ENCODE results near the gene TMEM185A.
"Not testable (repeated sequence)": the region's sequence is repeated elsewhere in the genome, so short reads cannot be mapped to it uniquely, and the experiment has no call there.

The TMEM185A gene

DNA sequence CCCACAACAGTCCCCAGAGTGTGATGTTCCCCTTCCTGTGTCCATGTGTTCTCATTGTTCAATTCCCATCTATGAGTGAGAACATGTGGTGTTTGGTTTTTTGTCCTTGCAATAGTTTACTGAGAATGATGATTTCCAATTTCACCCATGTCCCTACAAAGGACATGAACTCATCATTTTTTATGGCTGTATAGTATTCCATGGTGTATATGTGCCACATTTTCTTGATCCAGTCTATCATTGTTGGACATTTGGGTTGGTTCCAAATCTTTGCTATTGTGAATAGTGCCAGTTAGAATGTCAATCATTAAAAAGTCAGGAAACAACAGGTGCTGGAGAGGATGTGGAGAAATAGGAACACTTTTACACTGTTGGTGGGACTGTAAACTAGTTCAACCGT, 11.9 kb downstream of the TMEM185A start:
- DNase-seq, result not testable (repeated sequence)

DNA sequence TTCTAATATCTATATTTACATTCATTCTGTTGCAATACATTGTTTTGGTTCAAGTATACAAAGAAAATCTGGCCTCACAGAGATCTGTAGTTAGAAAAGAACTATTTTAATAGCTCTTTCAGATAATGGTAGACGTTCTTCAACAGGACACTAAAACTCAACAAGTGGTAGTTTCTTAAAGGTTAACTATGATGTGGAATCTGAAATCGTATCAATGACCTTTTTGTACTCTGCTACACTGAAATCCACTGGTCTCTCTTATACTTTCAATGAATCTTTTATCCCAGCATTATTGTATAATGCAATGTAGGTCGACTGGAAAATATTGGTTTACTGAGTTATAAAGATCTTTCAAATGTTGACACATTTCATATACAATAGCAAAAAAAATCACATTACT, 12.7 kb downstream of the TMEM185A start:
- DNase-seq, result no peak

GRCh38 chrX:149611623-149612175, 19.9 kb downstream of the TMEM185A start:
- DNase-seq, result no peak

- DNase-seq, result no peak
Observed at GRCh38 chrX:149610511-149610910, 21.1 kb downstream of the TMEM185A start.

DNA sequence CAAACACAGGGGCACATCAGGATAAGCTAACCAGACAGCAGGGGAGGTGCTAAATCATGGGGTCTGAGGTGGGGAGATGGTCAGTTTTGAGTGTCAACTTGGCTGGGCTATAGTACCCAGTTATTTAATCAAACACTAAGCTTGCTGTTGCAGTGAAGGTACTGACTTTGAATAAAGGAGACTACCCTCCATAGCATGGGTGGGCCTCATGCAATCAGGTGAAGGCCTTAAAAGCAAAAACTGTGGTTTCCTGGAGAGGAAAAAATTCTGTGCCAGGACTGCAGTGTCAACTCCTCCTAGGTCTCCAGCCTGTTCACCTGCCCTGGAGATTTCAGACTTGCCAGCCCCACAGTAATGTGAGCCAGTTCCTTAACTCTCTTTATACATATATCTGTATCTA, 23.9 kb downstream of the TMEM185A start:
- DNase-seq, result no peak

DNA sequence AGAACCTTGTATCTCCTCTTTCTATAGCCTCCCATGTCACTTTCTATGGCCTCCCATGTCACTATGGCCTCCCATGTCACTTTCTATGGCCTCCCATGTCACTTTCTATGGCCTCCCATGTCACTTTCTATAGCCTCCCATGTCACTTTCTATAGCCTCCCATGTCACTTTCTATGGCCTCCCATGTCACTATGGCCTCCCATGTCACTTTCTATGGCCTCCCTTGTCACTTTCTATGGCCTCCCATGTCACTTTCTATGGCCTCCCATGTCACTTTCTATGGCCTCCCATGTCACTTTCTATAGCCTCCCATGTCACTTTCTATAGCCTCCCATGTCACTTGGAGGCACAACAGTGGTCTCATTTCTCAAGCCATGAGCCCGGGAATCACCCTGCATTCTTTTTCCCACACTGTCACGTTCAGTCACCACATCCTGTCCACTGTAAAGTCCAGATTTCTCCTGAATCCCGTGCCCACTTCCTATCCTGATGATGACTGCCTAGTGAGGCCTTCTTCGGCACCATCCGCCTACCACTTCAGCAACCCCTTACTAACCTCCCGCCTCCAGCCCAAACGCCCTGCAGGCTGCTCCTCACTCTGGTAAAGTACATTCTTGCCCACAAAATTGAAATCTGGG, 26.2 kb downstream of the TMEM185A start:
- not testable (repeated sequence) for DNase-seq

GRCh38 chrX:149598603-149599002, 33.0 kb downstream of the TMEM185A start:
- DNase-seq, result not testable (repeated sequence)

GRCh38 chrX:149595943-149596342, 35.6 kb downstream of the TMEM185A start:
- DNase-seq, result not testable (repeated sequence)

GRCh38 chrX:149595214-149595613, 36.4 kb downstream of the TMEM185A start, which contains the start of gene HSFX2:
HSFX2 (minus strand) TSS chrX:149595314; CDS start chrX:149594700, 614 bp downstream.
- not testable (repeated sequence) for DNase-seq

GRCh38 chrX:149590993-149591392, 40.6 kb downstream of the TMEM185A start:
- not testable (repeated sequence) for DNase-seq

DNA sequence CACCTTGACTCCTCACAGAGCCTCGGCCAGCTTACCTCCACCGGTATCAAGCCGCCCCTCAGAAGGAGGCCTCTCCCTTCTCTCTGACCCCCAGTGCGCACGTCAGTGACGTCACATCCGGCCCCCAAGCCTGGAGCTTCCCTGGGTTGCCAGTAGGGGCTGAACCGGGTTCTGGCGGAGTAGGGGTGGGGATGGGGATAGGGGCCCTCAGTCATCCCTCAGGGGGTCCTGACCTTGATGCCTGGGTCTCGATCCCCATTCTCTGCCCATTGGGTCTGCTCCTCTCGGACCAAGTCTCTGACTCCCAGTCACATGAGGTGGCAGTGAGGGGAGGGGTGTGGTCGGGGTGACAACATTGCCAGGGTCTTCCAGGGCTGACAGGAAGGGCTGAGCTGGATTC, 44.2 kb downstream of the TMEM185A start, which contains the start of gene MAGEA9B:
MAGEA9B (minus strand) TSS at position 101 of the 400 bp plus-strand sequence. CDS start 4,280 bp downstream, outside the sequence.
- DNase-seq, result not testable (repeated sequence)

GRCh38 chrX:149585631-149586030, 46.0 kb downstream of the TMEM185A start:
- not testable (repeated sequence) for DNase-seq

- not testable (repeated sequence) for DNase-seq
Observed at GRCh38 chrX:149573456-149573855, 58.1 kb downstream of the TMEM185A start.

- no peak for DNase-seq
Observed at GRCh38 chrX:149572743-149573142, 58.8 kb downstream of the TMEM185A start.

GRCh38 chrX:149571770-149572169, 59.8 kb downstream of the TMEM185A start:
- no peak for DNase-seq

GRCh38 chrX:149570668-149571067, 60.9 kb downstream of the TMEM185A start:
- DNase-seq, result no peak

DNA sequence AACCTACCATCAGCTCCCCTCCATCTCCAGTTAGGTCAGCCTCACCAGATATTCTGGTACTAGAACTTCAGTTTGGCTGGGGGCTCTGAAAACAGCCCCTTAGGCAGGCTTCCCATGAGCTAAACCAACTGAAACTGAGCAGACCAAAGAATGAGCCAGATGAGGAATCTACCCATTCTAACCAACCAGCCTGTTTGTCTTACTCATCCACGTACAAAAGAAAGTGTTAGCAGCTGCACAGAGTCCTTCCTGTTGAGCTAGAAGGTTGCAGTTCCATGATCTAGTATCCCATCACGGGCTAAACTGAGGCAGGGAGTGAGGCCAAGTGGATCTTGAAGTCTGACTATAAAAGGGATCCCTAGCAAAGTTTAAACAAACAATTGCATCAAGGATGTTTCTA, 61.8 kb downstream of the TMEM185A start:
- DNase-seq, result no peak

DNA sequence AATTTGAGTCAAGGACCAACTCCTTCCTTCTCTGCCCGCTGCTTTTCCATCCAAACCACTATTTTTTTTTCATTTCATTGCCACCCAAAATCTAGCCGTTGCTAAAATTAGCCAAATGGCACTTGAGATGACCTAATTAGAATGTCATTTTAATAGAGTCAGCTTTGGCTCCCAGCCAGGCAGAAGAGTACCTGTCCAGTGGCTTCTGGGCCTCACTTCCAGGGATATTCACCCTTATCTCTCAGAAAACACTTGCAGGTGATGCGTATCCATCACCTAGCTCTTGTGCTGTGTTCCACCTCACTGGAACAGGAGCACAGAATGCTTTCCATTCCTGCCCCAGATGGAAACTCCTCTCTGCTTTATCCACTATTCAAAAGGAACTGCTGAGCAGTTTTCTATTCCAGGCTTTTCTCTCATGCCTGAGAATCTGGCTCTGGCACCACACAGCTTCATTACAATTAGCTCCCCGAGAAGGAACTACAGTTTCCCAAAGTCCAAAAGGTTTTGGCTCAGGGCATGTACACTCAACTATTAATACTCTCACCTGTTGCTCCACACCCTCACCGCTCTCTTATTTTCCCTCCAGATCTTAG, 62.8 kb downstream of the TMEM185A start:
- DNase-seq, result no peak

DNA sequence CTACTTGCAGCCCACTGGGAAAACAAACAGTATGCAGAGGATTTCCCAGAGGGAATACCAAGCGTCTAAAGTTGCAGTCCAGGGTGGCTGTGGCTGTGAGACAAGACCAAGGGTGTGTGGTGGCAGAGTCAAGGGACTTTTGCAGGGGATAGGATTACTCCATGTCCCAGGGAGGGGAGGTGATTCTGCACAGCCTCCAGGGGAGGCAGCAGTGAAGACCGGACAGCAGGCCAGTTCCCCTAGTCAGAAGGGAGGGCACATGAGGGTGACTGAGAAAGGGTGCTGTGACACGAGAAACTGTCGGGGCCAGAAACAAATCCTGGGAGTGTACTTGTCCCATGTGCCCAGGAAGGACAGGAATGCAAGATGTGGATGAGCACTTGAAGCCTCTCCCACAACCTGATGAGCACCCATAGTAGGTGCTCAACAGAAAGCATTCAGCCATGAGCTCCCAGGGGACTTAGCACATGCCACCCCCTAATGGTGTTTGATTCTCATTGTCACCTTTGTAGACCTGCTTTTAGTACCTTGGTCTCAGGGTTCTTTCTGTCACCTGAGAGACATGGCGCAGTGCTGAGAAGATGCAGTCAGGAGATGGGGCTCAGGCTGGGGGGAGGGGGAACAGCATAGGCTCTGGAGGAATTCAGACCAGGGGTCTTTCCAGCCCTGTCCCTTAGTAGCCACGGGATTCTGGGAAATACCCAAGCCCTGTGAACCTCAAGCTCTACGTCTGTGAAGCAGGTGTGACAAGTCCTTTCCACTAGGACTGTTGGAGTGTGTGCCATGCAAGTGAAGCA, 63.8 kb downstream of the TMEM185A start:
- DNase-seq, result no peak

DNA sequence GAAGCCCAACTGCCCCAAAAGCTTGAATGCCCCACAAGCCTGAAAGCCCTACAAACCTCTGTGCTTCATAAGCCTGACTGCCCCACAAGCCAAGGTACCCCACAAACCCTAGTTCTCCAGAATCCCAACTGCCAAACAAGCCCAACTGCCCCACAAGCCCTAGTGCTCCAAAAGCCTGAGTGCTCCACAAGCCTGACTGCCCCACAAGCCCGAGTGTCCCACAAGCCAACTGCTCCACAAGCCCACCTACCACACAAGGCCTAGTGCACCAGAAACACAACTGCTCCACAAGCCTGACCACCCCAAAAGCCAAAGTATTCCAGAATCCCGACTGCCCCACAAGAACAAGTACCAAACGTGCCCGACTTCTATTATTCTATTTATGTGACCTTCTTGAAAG, 68.2 kb downstream of the TMEM185A start:
- DNase-seq, result no peak

GRCh38 chrX:149555251-149555650, 76.3 kb downstream of the TMEM185A start:
- DNase-seq, result not testable (repeated sequence)

DNA sequence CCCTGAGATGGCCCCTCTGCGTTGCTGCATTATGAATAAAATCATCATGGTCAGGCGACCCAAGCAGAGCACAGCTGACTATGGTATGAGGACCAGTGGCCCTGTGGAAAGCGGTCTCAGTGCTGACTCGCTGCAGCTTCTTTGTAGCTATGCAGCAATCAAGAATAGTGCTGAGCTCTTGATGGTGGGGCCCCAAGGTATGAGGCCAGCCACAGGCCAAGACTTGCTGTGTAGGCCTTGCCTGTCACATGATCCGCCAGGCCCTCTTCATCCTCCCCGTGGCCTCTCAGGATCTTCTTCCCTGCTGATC, 79.7 kb downstream of the TMEM185A start:
- not testable (repeated sequence) for DNase-seq

DNA sequence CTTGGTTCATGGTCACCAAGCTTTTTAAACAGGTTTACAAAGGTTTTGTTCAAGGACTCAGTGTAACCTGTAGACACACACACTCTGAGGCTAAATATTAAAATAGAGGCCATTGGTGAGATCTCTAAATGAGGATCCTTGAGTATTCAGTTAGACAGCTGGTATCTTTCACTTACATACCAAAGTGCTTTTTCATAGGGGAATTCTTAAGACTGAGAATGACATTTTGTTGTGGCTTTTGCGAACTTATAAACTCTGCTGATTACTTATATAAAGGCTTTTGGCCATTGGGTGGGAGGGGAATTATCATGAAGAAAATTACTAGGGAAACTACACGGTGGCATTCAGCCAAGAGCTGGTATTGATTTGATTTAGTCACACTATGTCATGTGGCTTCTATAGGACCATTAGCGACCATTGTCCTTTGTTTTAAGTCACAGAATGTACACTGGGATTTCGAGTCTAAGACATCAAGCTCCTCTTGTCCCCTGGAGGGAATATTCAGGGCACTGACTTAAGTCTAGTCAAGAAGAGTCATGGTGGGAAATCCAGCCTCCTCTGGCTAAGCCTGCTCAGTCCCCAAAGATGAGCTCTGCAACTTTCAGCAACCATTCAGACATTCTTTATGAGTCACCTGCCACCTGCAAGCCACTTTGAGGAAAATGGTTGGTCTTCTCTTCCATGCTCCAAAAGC, 80.2 kb downstream of the TMEM185A start:
- DNase-seq, result not testable (repeated sequence)
